GM12864 (cell line): ENCODE results near the gene ZFPL1.

Experiments
- DNase-seq: peaks from one replicate; pipeline ENCODE4 v3.0.0-alpha.2; 2011; ENCODE audit warnings: low read depth
- H3K4me3 ChIP-seq: 2 replicates; pipeline ENCODE4 v1.5.1; 2011; ENCODE audit warnings: mild to moderate bottlenecking, low read depth, low read length, control low read depth
- TF ChIP-seq, protein P1 (sequence below): IDR thresholded peaks from 2 replicates; pipeline ENCODE4 v1.5.1; 2011; ENCODE audit warnings: low read depth, mild to moderate bottlenecking, moderate library complexity, low read length, control low read depth, inconsistent platforms; ENCODE audit errors: missing control alignments

ZFPL1 gene

DNA sequence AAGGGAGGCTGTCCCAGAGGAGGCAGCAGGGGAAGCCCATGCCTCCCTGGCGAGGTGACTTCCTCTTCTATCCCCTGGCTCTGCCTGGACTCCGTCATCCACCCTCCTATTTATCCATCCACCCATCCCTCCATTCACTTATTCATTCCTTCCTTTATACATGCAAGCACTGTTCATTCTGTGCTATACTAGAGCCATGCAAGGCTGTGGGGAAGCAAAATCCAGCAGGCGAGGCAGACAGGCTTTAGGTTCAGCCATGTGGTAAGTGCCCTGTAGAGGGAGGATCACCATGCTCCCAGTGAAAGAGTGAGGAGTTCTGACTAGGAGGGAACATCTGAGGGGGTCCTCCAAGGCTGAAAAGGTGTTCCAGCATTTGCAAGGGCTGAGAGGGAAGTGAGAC is 24.5 kb upstream of the ZFPL1 start:
- no peak overlapping the region for H3K4me3 ChIP-seq
- DNase-seq = no peak
- TF ChIP-seq, protein P1, sequence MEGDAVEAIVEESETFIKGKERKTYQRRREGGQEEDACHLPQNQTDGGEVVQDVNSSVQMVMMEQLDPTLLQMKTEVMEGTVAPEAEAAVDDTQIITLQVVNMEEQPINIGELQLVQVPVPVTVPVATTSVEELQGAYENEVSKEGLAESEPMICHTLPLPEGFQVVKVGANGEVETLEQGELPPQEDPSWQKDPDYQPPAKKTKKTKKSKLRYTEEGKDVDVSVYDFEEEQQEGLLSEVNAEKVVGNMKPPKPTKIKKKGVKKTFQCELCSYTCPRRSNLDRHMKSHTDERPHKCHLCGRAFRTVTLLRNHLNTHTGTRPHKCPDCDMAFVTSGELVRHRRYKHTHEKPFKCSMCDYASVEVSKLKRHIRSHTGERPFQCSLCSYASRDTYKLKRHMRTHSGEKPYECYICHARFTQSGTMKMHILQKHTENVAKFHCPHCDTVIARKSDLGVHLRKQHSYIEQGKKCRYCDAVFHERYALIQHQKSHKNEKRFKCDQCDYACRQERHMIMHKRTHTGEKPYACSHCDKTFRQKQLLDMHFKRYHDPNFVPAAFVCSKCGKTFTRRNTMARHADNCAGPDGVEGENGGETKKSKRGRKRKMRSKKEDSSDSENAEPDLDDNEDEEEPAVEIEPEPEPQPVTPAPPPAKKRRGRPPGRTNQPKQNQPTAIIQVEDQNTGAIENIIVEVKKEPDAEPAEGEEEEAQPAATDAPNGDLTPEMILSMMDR = no peak

- TF ChIP-seq, protein P1 = no peak
- H3K4me3 ChIP-seq = no peak overlapping the region
- DNase-seq = no peak
Observed at GRCh38 chr11:65059959-65060824, 23.8 kb upstream of the ZFPL1 start.

DNA sequence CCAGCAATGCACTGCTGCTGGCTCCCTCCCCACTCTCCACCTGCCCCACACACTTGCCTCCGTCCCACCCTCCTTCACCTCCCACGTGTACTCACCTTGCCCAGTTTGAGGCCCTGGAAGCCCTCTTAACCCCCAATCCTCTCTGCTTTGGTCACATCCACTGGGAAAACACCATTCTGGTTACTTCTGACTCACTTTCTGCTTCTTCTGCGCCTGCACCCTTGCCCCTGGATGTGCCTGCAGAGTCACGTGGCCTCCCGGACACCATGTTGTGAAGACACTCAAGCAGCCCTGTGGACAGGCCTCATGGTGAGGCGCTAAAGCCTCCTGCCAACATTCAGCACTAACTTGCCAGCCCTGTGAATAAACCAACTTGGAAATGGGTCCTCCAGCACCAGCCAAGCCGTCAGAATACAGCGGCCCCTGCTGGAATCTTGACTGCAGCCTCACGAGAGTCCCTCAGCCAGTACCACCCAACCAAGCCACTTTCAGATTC is 23.1 kb upstream of the ZFPL1 start:
- DNase-seq = no peak
- no peak overlapping the region for H3K4me3 ChIP-seq
- TF ChIP-seq, protein P1 = peak; percentile 33

DNA sequence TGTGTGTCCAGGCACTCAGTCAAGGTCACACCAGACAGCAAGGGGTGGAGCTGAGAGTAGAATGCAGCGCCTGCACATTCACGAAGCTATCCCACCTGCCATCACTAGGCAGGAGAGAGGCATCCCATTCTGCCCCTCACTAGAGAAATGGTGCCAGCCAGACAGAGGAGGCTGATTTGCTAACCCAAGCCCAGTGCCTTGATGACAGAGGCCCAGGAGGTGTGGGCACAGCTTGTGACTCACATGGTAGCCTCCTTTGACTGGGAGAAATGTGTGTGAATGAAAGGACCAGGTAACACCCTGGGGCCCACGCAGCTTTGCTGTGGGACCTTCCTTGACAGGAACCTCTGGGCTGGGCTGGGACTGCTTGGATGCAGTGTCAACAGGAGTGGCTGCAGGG is 20.5 kb upstream of the ZFPL1 start:
- H3K4me3 ChIP-seq = no peak overlapping the region
- no peak for DNase-seq
- TF ChIP-seq, protein P1 = no peak

DNA sequence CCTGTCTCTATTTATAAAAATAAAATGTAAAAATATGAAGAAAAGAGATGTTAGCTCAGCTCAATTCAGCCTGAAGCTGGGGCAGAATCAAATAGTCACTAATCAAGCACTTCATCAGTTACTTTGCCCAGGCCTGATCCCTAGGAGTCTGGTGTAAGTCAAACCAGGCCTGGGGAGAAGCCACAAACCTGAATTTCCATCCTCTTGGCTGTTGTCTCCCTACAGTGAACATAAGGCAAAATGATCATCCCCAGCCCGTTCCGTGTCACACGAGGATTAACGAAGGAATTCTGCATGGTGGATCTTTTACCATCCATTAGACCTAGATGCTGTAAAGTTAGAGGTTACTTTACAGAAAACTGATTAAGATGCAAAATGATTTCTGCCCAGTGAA is 19.2 kb upstream of the ZFPL1 start:
- H3K4me3 ChIP-seq = no peak overlapping the region
- TF ChIP-seq, protein P1 = no peak
- DNase-seq = no peak

DNA sequence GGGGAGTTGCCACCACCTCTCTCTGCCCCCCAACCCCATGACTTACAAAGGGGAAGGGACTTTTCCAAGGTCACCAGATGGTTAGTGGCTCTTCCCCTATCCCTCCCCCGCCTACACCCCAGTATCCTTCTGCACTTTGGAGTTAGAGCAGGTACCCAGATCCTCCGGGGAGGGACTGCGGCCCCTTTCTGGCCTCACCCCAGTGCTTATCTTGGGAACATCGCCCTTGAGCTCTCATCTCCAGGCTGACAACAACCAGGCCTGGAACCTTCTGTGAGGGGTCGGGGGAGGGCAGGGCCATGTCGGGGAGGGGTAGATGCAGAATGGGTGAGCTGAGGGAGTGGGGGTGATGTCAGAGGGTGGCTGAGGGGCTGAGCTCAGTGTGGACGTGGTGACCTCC is 18.2 kb upstream of the ZFPL1 start:
- TF ChIP-seq, protein P1 = no peak
- no peak for DNase-seq
- no peak overlapping the region for H3K4me3 ChIP-seq

DNA sequence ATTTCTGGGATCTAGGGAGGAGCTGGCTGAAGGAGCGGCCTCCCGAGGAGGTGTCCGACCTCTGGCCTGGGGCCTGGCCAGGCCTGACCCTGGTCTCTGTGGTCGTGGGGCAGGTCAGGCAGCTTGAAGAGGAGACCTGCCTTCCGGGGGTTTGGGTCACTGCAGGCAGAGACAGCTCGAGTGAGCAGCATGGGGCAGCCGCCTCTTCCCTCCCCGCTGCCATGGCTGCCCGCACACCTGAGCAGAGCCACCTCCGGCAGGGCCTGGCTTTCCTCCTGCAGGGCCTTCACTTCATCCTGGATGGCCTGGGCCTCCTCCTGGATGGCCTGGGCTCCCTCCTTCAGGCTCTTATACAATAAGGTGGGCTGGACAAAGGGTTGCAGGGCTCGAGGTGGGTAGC is 17.7 kb upstream of the ZFPL1 start:
- TF ChIP-seq, protein P1 = no peak
- no peak for DNase-seq
- H3K4me3 ChIP-seq = no peak overlapping the region
